K562 (cell line): ENCODE results near the gene CDRT15. TPM values are rescaled to one million over a fixed set of nuclear protein-coding genes. Genes with fewer than 3 reads are reported as not detected.

Experiments used
- ATAC-seq: fragments of 200-7000 bp; cut with Tn5 transposase; 3 replicates; pipeline ENCODE4 v1.9.1; 2020; ENCODE audit warnings: moderate library complexity
- BruUV-seq: library from RNA; stranded (reverse); fragments of 400-500 nt; replicated peaks from 2 replicates; lab custom pipeline; 2021; lab: Mats Ljungman, UMichigan
- CTCF ChIA-PET: fragments of 300-600 bp; formaldehyde crosslinking; extraction: SDS; loops from one replicate; lab custom pipeline; 2021; ENCODE audit warnings: low intra/inter-chr PET ratio; lab: Yijun Ruan, JAX
- POLR2A ChIA-PET: fragments of 300-600, 350-650 bp; sonication (Branson Sonifier 250); formaldehyde crosslinking; extraction: SDS; loops from one replicate; lab custom pipeline; 2021; ENCODE audit warnings: antibody characterized with exemption, inconsistent platforms; lab: Yijun Ruan, JAX
- DNase-seq, 4 experiments: peaks; one replicate each; pipeline versions ENCODE4 v3.0.0 to v3.0.0-alpha.2; 2011 to 2018; ENCODE audit warnings: low spot score in 3 of 4, mixed read lengths in 3 of 4; ENCODE audit errors: extremely low read depth in 1 of 4
- FAIRE-seq: peaks from 2 replicates; lab custom pipeline; 2011; peaks lifted over from hg19 to GRCh38; lab: Jason Lieb, UNC
- H2AFZ ChIP-seq: 2 replicates; pipeline ENCODE4 v1.6.0; 2011; ENCODE audit warnings: low read depth, low read length, control low read depth, inconsistent platforms
- H3K27ac ChIP-seq: fragments of 200-600 bp; 3 replicates; pipeline ENCODE4 v1.8.0; 2011; ENCODE audit warnings: low read depth, mild to moderate bottlenecking, control low read depth, inconsistent platforms, low read length, moderate library complexity, mixed read lengths; ENCODE audit errors: extremely low read depth
- H3K27me3 ChIP-seq, 2 experiments: fragments of 300-600 bp in 1 of 2; 2 replicates in 1 of 2; 3 replicates in 1 of 2; pipeline versions ENCODE4 v1.6.0 to v1.8.0; 2011; ENCODE audit warnings: inconsistent platforms in 2 of 2, low read length in 2 of 2, mild to moderate bottlenecking in 1 of 2, mixed read lengths in 1 of 2, moderate library complexity in 1 of 2; ENCODE audit not compliant: control insufficient read depth in 2 of 2, insufficient read depth in 2 of 2
- H3K36me3 ChIP-seq: fragments of 300-600 bp; 3 replicates; pipeline ENCODE4 v1.8.0; 2011; ENCODE audit warnings: mild to moderate bottlenecking, low read length, inconsistent platforms; ENCODE audit not compliant: control insufficient read depth, insufficient read depth
- H3K4me1 ChIP-seq, 2 experiments: fragments of 200-600 bp in 1 of 2; replicated peaks in 1 of 2; 2 replicates in 1 of 2; 3 replicates in 1 of 2; pipeline versions ENCODE4 v1.5.1 to v1.8.0; 2011; ENCODE audit warnings: inconsistent platforms in 2 of 2, low read length in 2 of 2, mild to moderate bottlenecking in 1 of 2, mixed read lengths in 1 of 2, moderate library complexity in 1 of 2; ENCODE audit not compliant: control insufficient read depth in 2 of 2, insufficient read depth in 2 of 2
- H3K4me2 ChIP-seq: 2 replicates; pipeline ENCODE4 v1.6.1; 2011; ENCODE audit warnings: low read length, control low read depth, inconsistent platforms, mixed read lengths; ENCODE audit not compliant: insufficient read depth
- H3K4me3 ChIP-seq: fragments of 200-600 bp; sonication (generic), shearing (Covaris generic); 2 replicates; pipeline ENCODE4 v1.5.1; 2016; ENCODE audit warnings: control low read depth, inconsistent platforms
- H3K79me2 ChIP-seq: fragments of 200-600 bp; 3 replicates; pipeline ENCODE4 v1.8.0; 2011; ENCODE audit warnings: low read length, inconsistent platforms; ENCODE audit not compliant: control insufficient read depth, insufficient read depth
- H3K9ac ChIP-seq, 2 experiments: 2 replicates each; pipeline versions ENCODE4 v1.6.0 to v1.6.1; 2011; ENCODE audit warnings: low read depth in 2 of 2, low read length in 2 of 2, control low read depth in 1 of 2, inconsistent platforms in 1 of 2, mild to moderate bottlenecking in 1 of 2, mixed read lengths in 1 of 2; ENCODE audit not compliant: insufficient read depth in 1 of 2
- H3K9me1 ChIP-seq: one replicate; pipeline ENCODE4 v1.6.0; 2011; ENCODE audit warnings: inconsistent platforms, mild to moderate bottlenecking, low read length, moderate library complexity; ENCODE audit not compliant: control insufficient read depth, insufficient read depth
- H3K9me3 ChIP-seq: replicated peaks from 2 replicates; pipeline ENCODE4 v1.5.1; 2011; ENCODE audit warnings: low read depth, low read length, inconsistent platforms; ENCODE audit not compliant: control insufficient read depth, insufficient read depth
- H4K20me1 ChIP-seq: replicated peaks from 2 replicates; pipeline ENCODE4 v1.6.1; 2011; ENCODE audit warnings: low read length, inconsistent platforms, mixed read lengths; ENCODE audit not compliant: control insufficient read depth, insufficient read depth
- BCLAF1 ChIP-seq, 2 experiments: fragments of 450-650 bp in 1 of 2; IDR thresholded peaks; 2 replicates each; pipeline ENCODE4 v1.6.1; 2011 to 2017; ENCODE audit warnings: low read depth in 2 of 2, antibody characterized with exemption in 1 of 2, borderline replicate concordance in 1 of 2, low read length in 1 of 2, mild to moderate bottlenecking in 1 of 2, mixed read lengths in 1 of 2; ENCODE audit not compliant: control insufficient read depth in 1 of 2
- ELK1 ChIP-seq: sonication (generic); formaldehyde crosslinking; IDR thresholded peaks from 2 replicates; pipeline ENCODE4 v1.8.1; 2022; ENCODE audit warnings: missing genetic modification reagents
- HMG20A ChIP-seq: fragments of 450-650 bp; formaldehyde crosslinking; conservative IDR thresholded peaks from 2 replicates; pipeline ENCODE4 v1.4.0; 2020; ENCODE audit warnings: mild to moderate bottlenecking, mixed read lengths
- MED1 ChIP-seq: sonication (generic); formaldehyde crosslinking; IDR thresholded peaks from 2 replicates; pipeline ENCODE4 v1.8.1; 2023; ENCODE audit warnings: missing genetic modification reagents, borderline replicate concordance
- WGBS: fragments of 100-300 bp; shearing (Covaris generic); methylation state at CpG from one replicate; pipeline ENCODE4 v1.1.6; 2016; ENCODE audit warnings: low coverage, mixed read lengths; ENCODE audit not compliant: insufficient coverage; ENCODE audit errors: missing lambda C conversion rate; 5-methylcytosine and 5-hydroxymethylcytosine counted together
- in situ Hi-C: fragments of 300-500 bp; cut with MboI; formaldehyde crosslinking; loops from 4 replicates; pipeline ENCODE4 v1.15.0; 2018; ENCODE audit warnings: inconsistent platforms, mixed read lengths
- intact Hi-C: fragments of 100-400 bp; cut with micrococcal nuclease; formaldehyde crosslinking; loops from 2 replicates; pipeline ENCODE4 v1.14.2; 2022
- polyA plus RNA-seq, 8 experiments: library from polyadenylated mRNA; depleted of rRNA in 4 of 8; stranded (reverse) in 5 of 8; unstranded in 3 of 8; fragments of >200 nt; fragmentation: Nextera tagmentation in 2 of 8; fragmentation: Illumina TruSeq in 1 of 8; extraction: Ambion mirVana in 2 of 8; extraction: Trizol in 1 of 8; gene quantifications; 2 replicates each; pipeline versions ENCODE4 v1.2.1 to v1.2.3, GENCODE V29; 2011 to 2014; ENCODE audit warnings: inconsistent platforms in 1 of 8, missing spikeins in 1 of 8
- total RNA-seq, 7 experiments: library from RNA; depleted of rRNA in 6 of 7; stranded (reverse); fragments of >200 nt in 6 of 7; fragmentation: Illumina TruSeq in 2 of 7; extraction: Trizol in 2 of 7; gene quantifications; 2 replicates each; pipeline versions ENCODE4 v1.2.1 to v1.2.3, GENCODE V29; 2011 to 2021; ENCODE audit warnings: low replicate concordance in 1 of 7

Gene CDRT15
- total and polyA plus RNA-seq, 9 of the 15 experiments (the other 6 are each of a cell fraction or from before 2014, with no cell fraction given): not detected

GRCh38 chr17:14206891-14207290, 29.8 kb downstream of the CDRT15 start:
- no peak for ATAC-seq

More at GRCh38 chr17:14206891-14207290, 29.8 kb downstream of the CDRT15 start:
- no peak overlapping the region for H3K4me3 ChIP-seq
- H3K79me2 ChIP-seq: no peaks in the 10 kb centered on the region
- no peak overlapping the region for H3K4me2 ChIP-seq
- H3K9me3 ChIP-seq: 0 out of 2 replicates have a peak, but pooled peaks cover 2% of the 10 kb centered on the region
- H3K4me1 ChIP-seq: peaks cover 4 to 25% of the 10 kb centered on the region in 2 experiments; a peak in 3 of 5 replicates
- DNase-seq: no peak
- H3K27ac ChIP-seq: no peak overlapping the region
- no peaks in the 10 kb centered on the region for H3K9me1 ChIP-seq
- H3K9ac ChIP-seq: no peak overlapping the region
- no peak overlapping the region for H2AFZ ChIP-seq
- peaks cover 10% of the 10 kb centered on the region; the same call in 1 of the 3 replicates for H3K36me3 ChIP-seq
- ChIA-PET POLR2A (no interaction called here), CTCF (no interaction called here)
- WGBS: 100% methylated on average over 7 of the region's 29 CpGs
- intact Hi-C loops: no loop called here
- BruUV-seq: no TSS peak
- in situ Hi-C loops: no loop called here
- TF ChIP-seq ELK1 (CRISPR knock-in tag) (no peak), BCLAF1 (IDR thresholded peaks at IDR 0.05; ENCODE audit: borderline replicate concordance in 1 of 2, control insufficient read depth in 1 of 2, low read depth in 2 of 2, low read length in 1 of 2) (no peak), MED1 (no peak), HMG20A (CRISPR knock-in tag) (no peak)
- H4K20me1 ChIP-seq: peaks cover 6% of the 10 kb centered on the region; the same call in 1 of the 2 replicates
- H3K27me3 ChIP-seq: no peaks in the 10 kb centered on the region
- no peak for FAIRE-seq
